ENCODE data around the gene SOX18. TPM values are rescaled to one million over a fixed set of nuclear protein-coding genes. Genes with fewer than 3 reads are reported as not detected.
A peak's percentile ranks its signal among the peaks of the same experiment; 100 is the strongest.

The SOX18 gene
- total and polyA plus RNA-seq, 2 of the 8 experiments (the other 6 are each of a cell fraction or from before 2014, with no cell fraction given), result 0.09 TPM; not detected in 1

DNA sequence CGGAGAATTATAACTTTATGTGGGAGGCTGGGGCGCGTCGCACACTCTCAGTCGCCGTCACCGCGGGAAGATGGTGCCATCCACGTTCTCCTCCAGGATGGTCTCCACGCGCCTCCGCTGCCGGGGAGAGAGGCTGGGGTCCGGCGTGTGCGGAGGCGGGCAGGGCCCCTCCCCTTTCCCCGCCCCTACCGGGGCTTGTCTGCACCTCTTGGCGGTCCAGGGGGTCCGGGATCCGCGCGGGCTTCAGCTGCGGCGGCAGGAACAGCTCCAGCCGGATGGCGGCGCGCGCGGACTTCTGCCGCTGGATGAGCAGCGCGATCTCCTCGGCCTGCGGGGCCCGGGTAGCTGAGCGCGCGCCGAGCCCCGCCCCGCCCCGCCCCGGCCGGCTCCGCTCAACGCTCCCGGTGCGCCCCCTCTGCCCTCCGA is 34.0 kb upstream of the SOX18 start (continued):
- TF ChIP-seq EP300 (IDR thresholded peaks at IDR 0.05; ENCODE audit: borderline replicate concordance in 1 of 2, low read depth in 2 of 2, low read length in 2 of 2) (no peak), TBP (IDR thresholded peaks at IDR 0.05; ENCODE audit: low read depth, low read length) (no peak), HDAC2 (IDR thresholded peaks at IDR 0.05; ENCODE audit: borderline replicate concordance in 1 of 2, low read depth in 2 of 2, low read length in 2 of 2) (peak in 1 of 2 experiments; percentile 20; a peak in 1 of 4 replicates)
- TF ChIP-seq, protein P1, sequence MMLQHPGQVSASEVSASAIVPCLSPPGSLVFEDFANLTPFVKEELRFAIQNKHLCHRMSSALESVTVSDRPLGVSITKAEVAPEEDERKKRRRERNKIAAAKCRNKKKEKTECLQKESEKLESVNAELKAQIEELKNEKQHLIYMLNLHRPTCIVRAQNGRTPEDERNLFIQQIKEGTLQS (IDR thresholded peaks at IDR 0.05; ENCODE audit: insufficient read depth, low read depth, low read length), result no peak

All from H1 (cell line).